ENCODE results near the gene FGF14. TPM values are rescaled to one million over a fixed set of nuclear protein-coding genes. Genes with fewer than 3 reads are reported as not detected.

The FGF14 gene
- total and polyA plus RNA-seq, 2 donors (not counting 3 experiments of a cell fraction or from before 2014, with no cell fraction given) = not detected

DNA sequence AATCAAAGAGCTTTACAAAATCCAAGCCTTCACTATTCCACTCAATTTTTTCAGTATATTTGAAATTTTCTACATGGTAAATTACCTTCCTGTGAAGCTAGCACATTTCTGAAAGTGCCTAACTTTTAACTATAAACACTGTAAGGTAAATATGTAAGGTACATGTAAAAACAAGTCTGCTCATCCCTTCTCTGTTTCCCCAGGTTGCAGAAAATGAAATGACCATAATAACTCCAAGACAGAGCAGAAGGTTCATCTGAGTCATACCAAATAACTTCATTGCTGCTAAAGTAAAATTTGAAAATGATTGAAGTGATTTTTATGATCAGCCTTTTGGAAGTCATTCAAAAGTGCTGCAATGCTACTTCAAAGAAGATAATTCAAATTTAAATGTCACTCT is 28.6 kb downstream of the FGF14 start:
- ChIA-PET POLR2A (no interaction called here), CTCF (no interaction called here)
- H3K4me2 ChIP-seq (ENCODE audit: insufficient read depth, low read length) = no peak overlapping the region
- H3K79me2 ChIP-seq (ENCODE audit: control insufficient read depth, insufficient read depth, low read length) = no peaks in the 10 kb centered on the region
- H3K9ac ChIP-seq (replicated peaks; ENCODE audit: extremely low read depth, insufficient read depth, low read length) = no peak overlapping the region
- dilution Hi-C loops (cut with MboI; ENCODE audit: extremely low pct_ligation_motif_present, low sequenced_read_pairs) = no loop called here
- no peaks in the 10 kb centered on the region for H4K20me1 ChIP-seq (replicated peaks; ENCODE audit: control insufficient read depth, extremely low read depth, insufficient read depth, low read length)
- TF ChIP-seq, protein P1, sequence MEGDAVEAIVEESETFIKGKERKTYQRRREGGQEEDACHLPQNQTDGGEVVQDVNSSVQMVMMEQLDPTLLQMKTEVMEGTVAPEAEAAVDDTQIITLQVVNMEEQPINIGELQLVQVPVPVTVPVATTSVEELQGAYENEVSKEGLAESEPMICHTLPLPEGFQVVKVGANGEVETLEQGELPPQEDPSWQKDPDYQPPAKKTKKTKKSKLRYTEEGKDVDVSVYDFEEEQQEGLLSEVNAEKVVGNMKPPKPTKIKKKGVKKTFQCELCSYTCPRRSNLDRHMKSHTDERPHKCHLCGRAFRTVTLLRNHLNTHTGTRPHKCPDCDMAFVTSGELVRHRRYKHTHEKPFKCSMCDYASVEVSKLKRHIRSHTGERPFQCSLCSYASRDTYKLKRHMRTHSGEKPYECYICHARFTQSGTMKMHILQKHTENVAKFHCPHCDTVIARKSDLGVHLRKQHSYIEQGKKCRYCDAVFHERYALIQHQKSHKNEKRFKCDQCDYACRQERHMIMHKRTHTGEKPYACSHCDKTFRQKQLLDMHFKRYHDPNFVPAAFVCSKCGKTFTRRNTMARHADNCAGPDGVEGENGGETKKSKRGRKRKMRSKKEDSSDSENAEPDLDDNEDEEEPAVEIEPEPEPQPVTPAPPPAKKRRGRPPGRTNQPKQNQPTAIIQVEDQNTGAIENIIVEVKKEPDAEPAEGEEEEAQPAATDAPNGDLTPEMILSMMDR (IDR thresholded peaks at IDR 0.05; ENCODE audit: extremely low read depth in 1 of 2, insufficient read depth in 1 of 2, low read depth in 1 of 2, low read length in 2 of 2) = no peak
- no peak for TF ChIP-seq MYC (IDR thresholded peaks at IDR 0.05; ENCODE audit: low read depth, low read length)
- no peak for TF ChIP-seq EZH2 (IDR thresholded peaks at IDR 0.05; ENCODE audit: borderline replicate concordance, low read depth, low read length, severe bottlenecking)
- TF ChIP-seq FOS (IDR thresholded peaks at IDR 0.05; ENCODE audit: borderline replicate concordance, insufficient read depth, low read length) = no peak
- TF ChIP-seq, protein P2, sequence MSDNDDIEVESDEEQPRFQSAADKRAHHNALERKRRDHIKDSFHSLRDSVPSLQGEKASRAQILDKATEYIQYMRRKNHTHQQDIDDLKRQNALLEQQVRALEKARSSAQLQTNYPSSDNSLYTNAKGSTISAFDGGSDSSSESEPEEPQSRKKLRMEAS (IDR thresholded peaks at IDR 0.05; ENCODE audit: insufficient read depth, insufficient read length) = no peak
- TF ChIP-seq GATA2 (IDR thresholded peaks at IDR 0.05; ENCODE audit: insufficient read depth, insufficient read length, low read depth, low read length) = no peak
- TF ChIP-seq JUN (IDR thresholded peaks at IDR 0.05; ENCODE audit: borderline replicate concordance, insufficient read depth, insufficient read length, low read depth) = no peak
- no peak for TF ChIP-seq POLR2AphosphoS5 (IDR thresholded peaks at IDR 0.05; ENCODE audit: insufficient read depth, low read depth, low read length)
- no peak for TF ChIP-seq POLR2A (IDR thresholded peaks at IDR 0.05; ENCODE audit: low read depth, low read length)
- H3K9me3 ChIP-seq (replicated peaks; ENCODE audit: control insufficient read depth, insufficient read depth, low read length) = no peaks in the 10 kb centered on the region
- H3K27ac ChIP-seq (ENCODE audit: insufficient read depth, low read depth, low read length) = no peak overlapping the region
- no peak overlapping the region for H3K4me3 ChIP-seq (replicated peaks in 1 of 3; ENCODE audit: insufficient read depth in 1 of 3, low read depth in 1 of 3, low read length in 3 of 3)
- no TSS peak for BruUV-seq (replicated peaks)
- H3K36me3 ChIP-seq (ENCODE audit: control insufficient read depth in 2 of 2, extremely low read depth in 1 of 2, insufficient read depth in 2 of 2, low read length in 2 of 2) = no peaks in the 10 kb centered on the region
- no peak for DNase-seq (ENCODE audit: low read depth, low spot score)
- no peaks in the 10 kb centered on the region for H3K4me1 ChIP-seq (ENCODE audit: control insufficient read depth, extremely low read depth, insufficient read depth, low read length)
- intact Hi-C loops (cut with micrococcal nuclease) = loop anchor here (10.0 kb wide), 1 partner anchor 228 kb away; no protein-coding TSS in a partner anchor
- H3K9me1 ChIP-seq (replicated peaks; ENCODE audit: control insufficient read depth, extremely low read depth, insufficient read depth, low read length) = no peaks in the 10 kb centered on the region
- H3K27me3 ChIP-seq (ENCODE audit: control insufficient read depth in 2 of 2, insufficient read depth in 2 of 2, low read length in 2 of 2) = no peaks in the 10 kb centered on the region
- no peak for FAIRE-seq
- no peak overlapping the region for H2AFZ ChIP-seq (ENCODE audit: low read depth, low read length)
